Measurements from ENCODE around the gene ABCA10. TPM values are rescaled to one million over a fixed set of nuclear protein-coding genes. Genes with fewer than 3 reads are reported as not detected.

Gene ABCA10
- total RNA-seq, 2 experiments from 2014 or later: 1.1 to 1.2 TPM

DNA sequence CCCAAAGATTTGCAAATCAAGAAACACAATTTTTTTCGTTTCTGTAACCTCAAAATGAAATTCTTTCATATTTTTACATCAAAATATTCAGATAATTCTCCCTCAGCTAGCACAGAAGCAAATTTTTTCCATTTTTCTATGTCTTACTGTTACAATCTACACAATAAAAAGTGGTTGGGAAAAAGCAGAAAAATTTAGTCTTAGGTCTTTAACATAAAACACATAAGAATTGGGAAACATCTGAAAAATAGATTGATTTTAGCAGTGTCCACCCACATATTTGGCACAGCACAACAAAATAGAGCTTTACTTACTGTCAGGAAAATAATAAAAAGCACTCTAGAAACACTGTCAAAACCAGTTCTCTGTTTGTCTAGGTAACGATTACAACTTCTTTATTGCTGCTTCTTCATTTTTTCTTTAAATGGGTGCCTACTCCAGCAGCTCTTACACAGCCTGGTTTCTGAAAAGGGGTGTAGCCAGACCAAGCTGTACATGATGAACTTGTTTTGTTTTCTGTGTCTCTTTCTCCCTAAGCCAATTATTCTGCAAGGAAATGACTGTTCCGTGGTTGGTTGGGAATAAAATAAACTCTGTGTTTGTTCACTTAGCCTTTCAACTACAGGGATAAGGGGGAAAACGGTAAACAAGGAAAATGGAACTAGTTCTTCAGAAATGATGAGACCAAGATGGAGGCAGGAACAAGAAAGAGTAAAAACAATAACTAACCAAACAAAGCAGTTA lies 87.0 kb downstream of the ABCA10 start, which contains the start of gene ABCA6:
Gene ABCA6 (minus strand): TSS at position 465 of the 744 bp plus-strand sequence. CDS start 1,192 bp downstream, outside the sequence.
- CTCF ChIA-PET: no interaction called here
- Mint-ChIP-seq H3K27me3 (peaks cover 4% of the 10 kb centered on the region), H3K27ac (no peak within 1 kb of the TSS), H3K9me3 (no peaks in the 10 kb centered on the region), H3K36me3 (ENCODE audit: low read depth) (no peaks in the 10 kb centered on the region), H3K4me3 (no peak within 1 kb of the TSS), H3K4me1 (no peaks in the 10 kb centered on the region)
- DNase-seq: no peak
- POLR2A ChIA-PET: no interaction called here

DNA sequence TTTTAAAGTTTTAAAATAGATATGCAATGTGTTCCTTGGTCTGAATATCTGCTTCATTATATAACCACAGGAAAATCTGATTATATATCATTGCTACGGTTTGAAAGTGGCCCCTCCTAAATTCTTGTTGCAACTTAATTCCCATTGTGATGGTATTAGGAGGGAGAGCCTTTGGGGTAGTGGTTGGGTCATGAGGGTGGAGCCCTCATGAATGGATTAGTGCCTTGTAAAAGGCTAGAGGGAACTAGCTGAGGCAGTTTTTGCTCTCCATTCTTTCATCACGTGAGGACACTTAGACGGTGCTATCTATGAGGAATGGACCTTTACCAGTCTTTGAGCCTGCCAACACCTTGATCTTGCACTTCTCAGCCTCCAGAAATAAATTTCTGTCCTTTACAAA lies 94.5 kb downstream of the ABCA10 start:
- ChIA-PET CTCF (no interaction called here), POLR2A (no interaction called here)
- Mint-ChIP-seq H3K4me3 (no peak overlapping the region), H3K27ac (no peak overlapping the region), H3K9me3 (no peaks in the 10 kb centered on the region), H3K27me3 (no peaks in the 10 kb centered on the region), H3K36me3 (ENCODE audit: low read depth) (no peaks in the 10 kb centered on the region), H3K4me1 (no peaks in the 10 kb centered on the region)
- DNase-seq: no peak

DNA sequence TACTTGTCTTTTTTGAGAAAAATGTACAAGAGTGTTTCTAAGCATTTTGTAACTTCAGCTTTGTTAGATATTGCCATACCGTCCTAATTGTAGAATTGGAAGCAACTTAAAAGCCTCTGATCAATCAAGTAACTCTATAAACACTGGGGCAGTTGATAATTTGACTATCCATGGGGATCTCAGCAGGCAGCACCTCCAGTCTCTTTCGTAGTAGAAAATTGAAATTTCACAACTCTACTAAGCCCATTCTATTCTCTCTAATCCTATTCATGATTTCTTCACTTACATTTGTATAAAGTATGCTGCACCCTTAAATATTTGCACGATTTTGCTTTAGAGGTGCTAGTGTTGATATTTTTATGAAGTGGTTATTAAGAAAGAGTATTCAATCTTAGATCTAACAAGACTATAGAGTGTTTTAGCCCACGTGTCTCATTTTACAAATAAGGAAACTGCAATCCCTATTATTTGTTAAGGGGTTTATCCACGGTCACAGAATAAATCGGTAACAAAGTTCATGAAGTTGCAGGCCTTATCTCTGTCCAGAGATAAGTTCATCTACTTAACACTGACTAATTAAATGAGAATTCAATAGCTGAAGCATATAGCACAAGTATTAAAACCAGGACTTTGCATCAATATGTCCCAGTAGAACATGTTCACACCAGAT lies 97.9 kb downstream of the ABCA10 start:
- Mint-ChIP-seq H3K4me3 (no peak overlapping the region), H3K9me3 (no peaks in the 10 kb centered on the region), H3K4me1 (no peaks in the 10 kb centered on the region), H3K27me3 (no peaks in the 10 kb centered on the region), H3K27ac (no peak overlapping the region), H3K36me3 (ENCODE audit: low read depth) (no peaks in the 10 kb centered on the region)
- no peak for DNase-seq
- ChIA-PET CTCF (no interaction called here), POLR2A (no interaction called here)

DNA sequence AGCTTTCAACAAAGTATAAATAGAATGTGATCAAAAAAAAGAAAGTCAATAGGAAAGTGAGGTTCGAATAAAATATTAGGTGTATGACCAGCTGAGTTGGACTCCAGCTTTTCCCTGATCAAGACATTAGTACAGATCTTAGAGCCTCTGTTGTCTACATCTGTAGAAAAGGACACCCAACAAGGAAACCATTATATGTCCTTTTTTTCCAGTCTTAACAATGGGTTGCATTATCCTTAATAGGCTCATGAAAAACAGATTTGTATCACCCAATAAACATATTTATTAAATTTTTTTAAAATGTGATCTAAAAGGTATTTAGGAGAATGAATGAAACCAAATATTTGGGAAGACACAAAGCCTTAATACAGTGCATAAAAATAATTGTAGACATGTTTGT lies 105.0 kb downstream of the ABCA10 start:
- H3K27ac Mint-ChIP-seq: no peak overlapping the region
- H3K27me3 Mint-ChIP-seq: no peaks in the 10 kb centered on the region
- H3K9me3 Mint-ChIP-seq: no peaks in the 10 kb centered on the region
- H3K4me1 Mint-ChIP-seq: no peaks in the 10 kb centered on the region
- no peak overlapping the region for H3K4me3 Mint-ChIP-seq
- POLR2A ChIA-PET: no interaction called here
- DNase-seq: no peak
- no peaks in the 10 kb centered on the region for H3K36me3 Mint-ChIP-seq (ENCODE audit: low read depth)
- CTCF ChIA-PET: no interaction called here

DNA sequence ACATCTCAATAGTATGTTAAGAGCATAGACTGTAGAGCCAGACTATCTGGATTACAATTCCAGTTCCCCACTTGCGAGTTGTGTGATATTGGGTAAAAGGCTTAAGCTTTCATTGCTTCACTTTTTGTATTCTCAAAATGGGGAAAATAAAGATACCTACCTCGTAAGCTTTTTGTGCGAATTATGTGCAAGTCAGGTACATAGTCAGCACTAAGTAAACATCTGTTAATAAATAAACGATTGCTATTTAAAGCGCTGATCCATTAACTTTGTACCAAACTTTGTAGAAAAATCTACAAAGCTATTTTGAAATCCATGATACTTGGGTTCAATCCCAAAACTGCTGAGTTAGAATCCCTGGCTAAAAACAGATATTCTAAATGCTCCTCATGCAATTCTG lies 106.6 kb downstream of the ABCA10 start:
- no peak overlapping the region for H3K27ac Mint-ChIP-seq
- ChIA-PET CTCF (no interaction called here), POLR2A (no interaction called here)
- no peaks in the 10 kb centered on the region for H3K4me1 Mint-ChIP-seq
- no peaks in the 10 kb centered on the region for H3K36me3 Mint-ChIP-seq (ENCODE audit: low read depth)
- H3K4me3 Mint-ChIP-seq: no peak overlapping the region
- DNase-seq: no peak
- no peaks in the 10 kb centered on the region for H3K9me3 Mint-ChIP-seq
- no peaks in the 10 kb centered on the region for H3K27me3 Mint-ChIP-seq

DNA sequence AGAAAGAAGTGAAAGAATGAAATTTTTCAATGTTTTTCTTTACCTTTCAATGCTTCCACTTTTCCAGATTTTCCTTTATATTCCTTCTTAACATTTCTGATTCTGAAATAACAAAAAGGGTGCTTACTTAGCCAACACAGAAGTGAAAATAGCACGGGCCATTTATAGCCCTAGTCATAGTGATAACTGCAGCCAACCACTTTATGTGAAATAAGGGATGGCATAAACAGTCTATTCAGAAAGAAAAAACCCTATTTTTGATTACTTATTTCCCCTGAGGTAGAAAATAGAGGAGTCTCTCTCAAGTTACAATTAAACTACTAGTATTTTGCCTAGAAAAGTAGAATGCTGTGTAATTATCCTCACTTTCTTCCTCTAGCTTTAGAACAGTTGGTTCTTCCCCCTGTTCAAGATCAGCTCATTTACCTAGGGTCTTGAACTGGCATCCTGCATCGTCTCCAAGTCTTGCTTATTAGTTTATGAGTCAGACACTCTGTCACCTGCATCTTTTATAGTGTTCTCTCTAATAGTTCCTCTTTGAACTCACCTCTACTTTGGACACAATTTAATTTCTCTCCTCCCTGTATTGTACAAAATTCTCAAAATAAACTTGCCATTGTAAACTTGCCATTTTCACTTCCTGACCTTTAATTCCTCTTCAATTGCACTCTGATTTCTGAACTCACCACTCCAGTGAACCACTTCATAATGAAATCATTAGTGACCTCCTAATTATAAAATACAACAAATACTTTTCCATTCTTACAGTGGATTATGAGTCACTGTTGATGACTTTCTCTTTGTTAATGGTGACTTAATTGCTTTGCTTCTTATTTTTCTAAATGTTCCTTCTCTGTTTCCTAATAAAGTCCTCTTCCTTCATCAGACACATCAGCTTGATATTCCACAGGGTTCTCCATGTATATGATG lies 110.5 kb downstream of the ABCA10 start:
- no peak for DNase-seq
- no peak overlapping the region for H3K4me3 Mint-ChIP-seq
- H3K4me1 Mint-ChIP-seq: no peaks in the 10 kb centered on the region
- ChIA-PET POLR2A (no interaction called here), CTCF (no interaction called here)
- no peaks in the 10 kb centered on the region for H3K9me3 Mint-ChIP-seq
- no peaks in the 10 kb centered on the region for H3K36me3 Mint-ChIP-seq (ENCODE audit: low read depth)
- no peaks in the 10 kb centered on the region for H3K27me3 Mint-ChIP-seq
- no peak overlapping the region for H3K27ac Mint-ChIP-seq

DNA sequence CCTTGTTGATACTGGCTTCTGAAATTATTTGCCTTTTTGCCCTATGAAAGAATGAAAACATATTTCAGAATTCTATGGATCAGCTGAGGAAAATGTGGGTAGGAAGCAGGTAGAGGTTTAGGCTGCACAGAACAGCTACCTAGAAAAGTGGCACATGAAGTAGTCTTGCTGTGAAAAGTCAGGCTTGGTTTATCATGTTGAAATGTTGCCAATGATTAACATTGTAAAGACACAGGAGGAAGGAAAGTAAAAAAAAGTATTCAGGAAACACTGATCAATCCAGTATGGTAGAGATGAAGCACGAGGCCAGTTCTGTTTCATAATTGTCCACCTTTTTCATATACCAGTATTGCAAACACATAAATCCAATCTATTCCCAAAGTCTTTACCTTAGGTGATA lies 116.8 kb downstream of the ABCA10 start:
- POLR2A ChIA-PET: no interaction called here
- H3K4me1 Mint-ChIP-seq: no peaks in the 10 kb centered on the region
- no peak overlapping the region for H3K4me3 Mint-ChIP-seq
- no peaks in the 10 kb centered on the region for H3K27me3 Mint-ChIP-seq
- no peak for DNase-seq
- H3K36me3 Mint-ChIP-seq (ENCODE audit: low read depth): no peaks in the 10 kb centered on the region
- H3K27ac Mint-ChIP-seq: no peak overlapping the region
- CTCF ChIA-PET: no interaction called here
- no peaks in the 10 kb centered on the region for H3K9me3 Mint-ChIP-seq

DNA sequence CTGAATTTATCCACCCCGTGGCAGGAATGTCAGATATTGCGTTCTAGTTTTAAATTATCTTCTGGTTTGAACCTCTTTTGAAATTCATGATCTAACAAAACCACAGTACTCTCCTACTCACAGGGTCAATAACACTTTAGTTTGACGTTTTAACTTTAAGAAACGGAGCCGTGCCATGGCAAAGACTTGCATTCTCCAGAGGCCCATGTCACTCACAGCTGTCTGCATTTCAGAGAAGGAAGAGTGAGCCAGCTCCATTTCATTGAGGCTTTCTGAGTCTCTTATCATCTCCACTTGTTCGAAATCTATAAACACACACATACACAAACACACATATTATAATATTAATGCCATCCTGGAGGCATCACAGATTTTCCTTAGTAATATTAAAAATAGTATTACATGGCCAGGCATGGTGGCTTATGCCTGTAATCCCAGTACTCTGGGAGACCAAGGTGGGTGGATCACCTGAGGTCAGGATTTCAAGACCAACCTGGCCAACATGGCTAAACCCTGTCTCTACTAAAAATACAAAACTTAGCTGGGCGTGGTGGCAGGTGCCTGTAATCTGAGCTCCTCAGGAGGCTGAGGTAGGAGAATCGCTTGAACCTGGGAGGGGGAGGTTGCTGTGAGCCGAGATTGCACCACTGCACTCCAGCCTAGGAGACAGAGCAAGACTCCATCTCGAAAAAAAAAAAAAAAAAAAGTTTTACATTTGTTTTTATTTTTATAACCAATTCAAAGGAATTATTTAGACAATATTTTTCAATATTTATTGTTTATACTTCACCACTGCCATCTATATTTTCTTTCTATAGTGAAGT lies 122.5 kb downstream of the ABCA10 start:
- no peaks in the 10 kb centered on the region for H3K36me3 Mint-ChIP-seq (ENCODE audit: low read depth)
- no peaks in the 10 kb centered on the region for H3K9me3 Mint-ChIP-seq
- H3K4me3 Mint-ChIP-seq: no peak overlapping the region
- POLR2A ChIA-PET: no interaction called here
- CTCF ChIA-PET: no interaction called here
- H3K4me1 Mint-ChIP-seq: no peaks in the 10 kb centered on the region
- H3K27me3 Mint-ChIP-seq: no peaks in the 10 kb centered on the region
- no peak for DNase-seq
- H3K27ac Mint-ChIP-seq: no peak overlapping the region

DNA sequence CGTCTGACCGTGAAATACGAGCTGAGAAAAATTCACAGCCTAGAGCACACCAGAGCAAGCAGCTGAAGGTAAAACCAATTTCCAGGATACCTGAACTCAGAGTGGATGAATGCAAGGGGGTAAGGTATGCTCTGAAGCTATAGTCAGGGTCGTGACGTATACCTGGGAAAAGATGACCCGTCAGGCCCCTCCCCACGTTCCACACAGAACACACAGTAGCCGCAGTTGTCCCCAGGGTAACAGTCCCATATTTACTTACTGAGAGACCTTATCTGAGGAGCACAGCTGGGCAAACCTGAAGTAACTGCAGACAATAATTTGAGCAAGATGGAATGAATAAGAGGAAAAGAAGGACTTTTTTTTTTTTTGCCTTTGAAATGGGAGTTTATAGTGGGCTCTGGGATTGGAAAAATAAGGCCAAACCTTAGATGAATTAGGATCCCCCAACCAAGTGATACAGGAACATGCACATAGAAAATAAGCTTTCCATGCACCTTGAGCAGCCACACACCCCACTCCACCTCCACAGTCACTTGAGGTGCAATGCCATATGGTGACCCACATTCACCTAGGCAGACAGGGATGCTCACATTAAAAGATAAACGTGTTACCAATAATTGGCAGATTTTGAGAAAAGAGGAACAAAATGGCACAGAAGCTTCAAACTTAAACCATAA lies 124.9 kb downstream of the ABCA10 start:
- Mint-ChIP-seq H3K4me3 (no peak overlapping the region), H3K4me1 (no peaks in the 10 kb centered on the region), H3K36me3 (ENCODE audit: low read depth) (no peaks in the 10 kb centered on the region), H3K27ac (no peak overlapping the region), H3K27me3 (no peaks in the 10 kb centered on the region), H3K9me3 (no peaks in the 10 kb centered on the region)
- CTCF ChIA-PET: no interaction called here
- POLR2A ChIA-PET: no interaction called here
- no peak for DNase-seq

DNA sequence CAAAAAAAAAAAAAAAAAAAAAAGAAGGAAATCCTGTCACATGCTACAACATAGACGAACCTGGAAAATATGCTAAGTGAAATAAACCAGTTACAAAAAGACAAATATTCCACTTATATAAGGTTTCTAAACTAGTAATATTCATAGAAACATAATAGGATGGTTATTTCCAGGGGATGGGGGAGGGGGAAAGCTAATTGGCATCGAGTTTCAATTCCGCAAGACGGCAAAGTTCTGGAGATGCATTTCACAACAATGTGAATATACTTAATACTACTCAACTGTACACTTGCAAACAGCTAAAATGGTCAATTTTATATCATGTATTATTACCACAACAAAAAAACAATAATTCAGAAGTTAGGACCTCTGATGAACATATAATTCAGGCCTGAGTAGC lies 130.0 kb downstream of the ABCA10 start:
- POLR2A ChIA-PET: no interaction called here
- no peaks in the 10 kb centered on the region for H3K27me3 Mint-ChIP-seq
- CTCF ChIA-PET: no interaction called here
- no peaks in the 10 kb centered on the region for H3K36me3 Mint-ChIP-seq (ENCODE audit: low read depth)
- H3K4me1 Mint-ChIP-seq: no peaks in the 10 kb centered on the region
- H3K27ac Mint-ChIP-seq: no peak overlapping the region
- DNase-seq: no peak
- H3K9me3 Mint-ChIP-seq: no peaks in the 10 kb centered on the region
- H3K4me3 Mint-ChIP-seq: no peak overlapping the region
